Measurements from ENCODE around the gene NAT9.

The NAT9 gene

GRCh38 chr17:74803971-74804370 is 27.8 kb upstream of the NAT9 start:
- DNase-seq (ENCODE audit: low read depth) = no peak
- no peak for TF ChIP-seq CTCF (conservative IDR thresholded peaks at IDR 0.05; ENCODE audit: low read length)
- H3K4me3 ChIP-seq (ENCODE audit: low read length) = no peak overlapping the region

DNA sequence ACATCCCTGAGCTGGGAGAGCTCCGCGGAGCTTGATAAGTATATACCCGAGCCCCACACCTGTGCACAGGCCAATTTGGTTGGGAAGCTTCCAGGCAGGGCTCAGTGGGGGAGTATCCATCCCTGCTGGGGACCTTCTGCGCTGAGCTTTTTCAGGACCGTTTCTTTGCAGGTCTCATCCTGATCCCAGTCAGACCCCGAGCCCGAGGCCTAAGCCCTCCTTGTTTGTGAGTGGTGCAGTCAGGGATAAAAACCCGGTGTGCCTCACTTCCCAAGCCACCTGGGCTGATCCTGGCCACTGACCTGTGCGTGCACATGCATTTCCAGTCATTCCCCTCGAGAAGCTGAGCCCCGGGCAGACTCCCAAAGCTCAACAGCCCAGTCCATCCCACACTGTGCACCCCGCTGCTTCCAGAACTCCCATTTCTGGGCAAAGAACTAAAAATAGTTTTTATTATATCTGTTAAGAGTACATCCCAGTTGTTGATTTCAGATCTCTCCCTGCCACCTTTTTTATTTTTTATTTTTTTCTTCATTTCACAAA is 27.3 kb upstream of the NAT9 start:
- TF ChIP-seq CTCF (conservative IDR thresholded peaks at IDR 0.05; ENCODE audit: low read length) = no peak
- no peak for DNase-seq (ENCODE audit: low read depth)
- H3K4me3 ChIP-seq (ENCODE audit: low read length) = no peak overlapping the region

- no peak for TF ChIP-seq CTCF (conservative IDR thresholded peaks at IDR 0.05; ENCODE audit: low read length)
- DNase-seq (ENCODE audit: low read depth) = no peak
Observed at GRCh38 chr17:74801896-74802295, 25.8 kb upstream of the NAT9 start.

GRCh38 chr17:74800531-74800930 is 24.4 kb upstream of the NAT9 start:
- no peak overlapping the region for H3K4me3 ChIP-seq (ENCODE audit: low read length)
- no peak for TF ChIP-seq CTCF (conservative IDR thresholded peaks at IDR 0.05; ENCODE audit: low read length)
- no peak for DNase-seq (ENCODE audit: low read depth)

More at GRCh38 chr17:74801896-74802295, 25.8 kb upstream of the NAT9 start:
- H3K4me3 ChIP-seq (ENCODE audit: low read length) = no peak overlapping the region

DNA sequence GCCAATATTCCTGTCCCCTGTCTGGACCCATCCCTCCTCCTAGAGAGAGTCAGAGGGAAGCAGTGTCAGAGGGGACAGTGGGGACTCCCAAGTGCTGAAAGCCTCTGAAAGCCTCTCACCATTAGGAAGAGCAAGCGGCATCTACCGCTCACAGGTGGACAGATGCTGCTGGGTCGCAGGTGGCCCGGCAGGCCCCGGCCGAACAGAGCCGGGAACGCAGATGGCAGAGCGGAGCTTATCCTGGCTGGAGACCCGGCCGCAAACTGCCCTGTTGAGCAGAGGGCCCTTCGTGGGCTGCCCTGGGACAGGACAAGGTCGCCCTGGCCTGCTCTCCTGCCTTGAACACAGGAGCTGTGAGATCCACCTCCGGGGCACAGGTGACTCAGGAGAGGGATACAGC is 23.0 kb upstream of the NAT9 start:
- no peak for TF ChIP-seq CTCF (conservative IDR thresholded peaks at IDR 0.05; ENCODE audit: low read length)
- DNase-seq (ENCODE audit: low read depth) = no peak

DNA sequence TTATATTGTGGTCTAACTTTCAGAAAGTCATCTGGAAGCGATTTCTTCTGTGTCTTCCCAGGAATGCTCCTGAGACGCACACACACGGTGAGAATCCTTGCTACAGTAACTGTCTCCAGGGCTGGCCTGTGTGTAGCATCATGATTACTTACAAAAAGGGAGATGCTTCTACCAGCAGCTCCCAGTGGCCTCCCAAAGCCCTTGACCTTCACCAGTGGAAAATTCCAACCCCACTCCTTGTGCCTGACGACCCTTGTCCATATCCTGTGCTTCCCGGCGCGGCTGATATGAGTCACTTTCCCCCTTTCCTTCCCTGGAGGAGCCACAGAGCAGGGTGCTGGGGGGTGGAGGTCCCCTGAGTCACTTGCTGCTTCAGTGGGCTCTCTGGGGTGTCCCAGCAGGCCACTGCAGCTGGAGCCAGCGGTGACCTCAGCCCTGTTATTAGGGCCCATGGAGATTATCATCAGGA is 22.1 kb upstream of the NAT9 start:
- H3K4me3 ChIP-seq (ENCODE audit: low read length) = no peak overlapping the region
- peak; percentile 78 for DNase-seq (ENCODE audit: low read depth)
- TF ChIP-seq CTCF (conservative IDR thresholded peaks at IDR 0.05; ENCODE audit: low read length) = no peak

More for the DNA sequence above, 23.0 kb upstream of the NAT9 start:
- no peak overlapping the region for H3K4me3 ChIP-seq (ENCODE audit: low read length)

GRCh38 chr17:74797824-74798223 is 21.7 kb upstream of the NAT9 start:
- H3K4me3 ChIP-seq (ENCODE audit: low read length) = no peak overlapping the region
- TF ChIP-seq CTCF (conservative IDR thresholded peaks at IDR 0.05; ENCODE audit: low read length) = no peak

More at GRCh38 chr17:74797824-74798223, 21.7 kb upstream of the NAT9 start:
- DNase-seq (ENCODE audit: low read depth) = no peak
